GM12891 (cell line): ENCODE results near the gene POLR1B.

ENCODE experiments used
- POLR2A ChIP-seq: IDR thresholded peaks from 2 replicates; pipeline ENCODE4 v1.6.1; 2011; ENCODE audit warnings: low read depth, low read length, control low read depth
- POLR2AphosphoS5 ChIP-seq: IDR thresholded peaks from 2 replicates; pipeline ENCODE4 v1.6.1; 2011; ENCODE audit warnings: low read depth, low read length, control low read depth

GRCh38 chr2:112593736-112594135, 51.5 kb downstream of the POLR1B start:
- TF ChIP-seq POLR2AphosphoS5, result no peak
- TF ChIP-seq POLR2A, result no peak
